Mucosa of rectum (tissue), 2 donors: ENCODE results near the gene FREM1.

Source experiments
- H3K27ac ChIP-seq, 2 donors: one replicate each; pipeline ENCODE4 v1.7.0; 2013; ENCODE audit warnings: inconsistent platforms in 2 of 2, low read depth in 2 of 2, low read length in 2 of 2
- H3K27me3 ChIP-seq, 2 donors: one replicate each; pipeline ENCODE4 v1.7.0; 2013; ENCODE audit warnings: low read length in 2 of 2; ENCODE audit not compliant: control insufficient read depth in 2 of 2, insufficient read depth in 2 of 2
- H3K36me3 ChIP-seq, 2 donors: one replicate each; pipeline ENCODE4 v1.7.0; 2013; ENCODE audit warnings: low read length in 2 of 2; ENCODE audit not compliant: control insufficient read depth in 2 of 2, insufficient read depth in 2 of 2
- H3K4me1 ChIP-seq, 2 donors: one replicate each; pipeline ENCODE4 v1.7.0; 2013; ENCODE audit warnings: low read length in 2 of 2, mild to moderate bottlenecking in 1 of 2; ENCODE audit not compliant: control insufficient read depth in 2 of 2, insufficient read depth in 2 of 2
- H3K4me3 ChIP-seq, 2 donors: one replicate each; pipeline ENCODE4 v1.7.0; 2013; ENCODE audit warnings: low read length in 2 of 2
- H3K9ac ChIP-seq, 2 donors: one replicate each; pipeline ENCODE4 v1.7.0; 2013; ENCODE audit warnings: low read length in 2 of 2, low read depth in 1 of 2, mild to moderate bottlenecking in 1 of 2
- H3K9me3 ChIP-seq, 2 donors: one replicate each; pipeline ENCODE4 v1.7.0; 2013; ENCODE audit warnings: low read length in 2 of 2; ENCODE audit not compliant: control insufficient read depth in 2 of 2
- donor health status: healthy.
- donor health status: Normal muscosa, but diverticular disease.

The FREM1 gene

GRCh38 chr9:14778565-14778964 is 131.7 kb downstream of the FREM1 start:
- no peak overlapping the region for H3K9ac ChIP-seq
- no peak overlapping the region for H3K4me3 ChIP-seq
- no peaks in the 10 kb centered on the region for H3K4me1 ChIP-seq
- no peaks in the 10 kb centered on the region for H3K27me3 ChIP-seq
- H3K9me3 ChIP-seq, result no peaks in the 10 kb centered on the region
- no peak overlapping the region for H3K27ac ChIP-seq
- no peaks in the 10 kb centered on the region for H3K36me3 ChIP-seq

GRCh38 chr9:14775917-14776316 is 134.3 kb downstream of the FREM1 start:
- no peak overlapping the region for H3K27ac ChIP-seq
- H3K36me3 ChIP-seq, result no peaks in the 10 kb centered on the region
- no peaks in the 10 kb centered on the region for H3K9me3 ChIP-seq
- no peaks in the 10 kb centered on the region for H3K27me3 ChIP-seq
- H3K4me1 ChIP-seq, result no peaks in the 10 kb centered on the region
- H3K4me3 ChIP-seq, result no peak overlapping the region
- no peak overlapping the region for H3K9ac ChIP-seq

GRCh38 chr9:14770592-14770991 is 139.6 kb downstream of the FREM1 start:
- Histone ChIP-seq H3K36me3 (no peaks in the 10 kb centered on the region), H3K4me3 (no peak overlapping the region), H3K4me1 (no peaks in the 10 kb centered on the region), H3K27me3 (no peaks in the 10 kb centered on the region), H3K9ac (no peak overlapping the region), H3K27ac (no peak overlapping the region), H3K9me3 (no peaks in the 10 kb centered on the region)

GRCh38 chr9:14769230-14769571 is 141.0 kb downstream of the FREM1 start:
- H3K9me3 ChIP-seq, result no peaks in the 10 kb centered on the region
- no peak overlapping the region for H3K27ac ChIP-seq
- no peak overlapping the region for H3K4me3 ChIP-seq
- no peaks in the 10 kb centered on the region for H3K4me1 ChIP-seq
- H3K27me3 ChIP-seq, result no peaks in the 10 kb centered on the region
- no peak overlapping the region for H3K9ac ChIP-seq
- no peaks in the 10 kb centered on the region for H3K36me3 ChIP-seq

- Histone ChIP-seq H3K27ac (no peak overlapping the region), H3K9ac (no peak overlapping the region), H3K36me3 (no peaks in the 10 kb centered on the region), H3K9me3 (no peaks in the 10 kb centered on the region), H3K27me3 (no peaks in the 10 kb centered on the region), H3K4me3 (no peak overlapping the region), H3K4me1 (no peaks in the 10 kb centered on the region)
These were observed 141.6 kb downstream of the FREM1 start for GRCh38 chr9:14768405-14769229.

- no peak overlapping the region for H3K27ac ChIP-seq
- no peak overlapping the region for H3K9ac ChIP-seq
- no peak overlapping the region for H3K4me3 ChIP-seq
- no peaks in the 10 kb centered on the region for H3K36me3 ChIP-seq
- no peaks in the 10 kb centered on the region for H3K9me3 ChIP-seq
- no peaks in the 10 kb centered on the region for H3K27me3 ChIP-seq
- H3K4me1 ChIP-seq, result no peaks in the 10 kb centered on the region
These were observed 143.9 kb downstream of the FREM1 start for GRCh38 chr9:14766299-14766698.

- Histone ChIP-seq H3K27me3 (no peaks in the 10 kb centered on the region), H3K9ac (no peak overlapping the region), H3K9me3 (no peaks in the 10 kb centered on the region), H3K4me3 (no peak overlapping the region), H3K4me1 (no peaks in the 10 kb centered on the region), H3K27ac (no peak overlapping the region), H3K36me3 (no peaks in the 10 kb centered on the region)
These were observed 148.6 kb downstream of the FREM1 start for GRCh38 chr9:14761584-14761983.

- no peak overlapping the region for H3K4me3 ChIP-seq
- no peaks in the 10 kb centered on the region for H3K4me1 ChIP-seq
- no peak overlapping the region for H3K27ac ChIP-seq
These were observed 150.2 kb downstream of the FREM1 start for GRCh38 chr9:14760060-14760459.

GRCh38 chr9:14756291-14756690 is 153.9 kb downstream of the FREM1 start:
- Histone ChIP-seq H3K27ac (no peak overlapping the region), H3K9me3 (no peaks in the 10 kb centered on the region), H3K9ac (no peak overlapping the region), H3K27me3 (no peaks in the 10 kb centered on the region), H3K4me3 (no peak overlapping the region), H3K36me3 (no peaks in the 10 kb centered on the region), H3K4me1 (no peaks in the 10 kb centered on the region)

More at GRCh38 chr9:14760060-14760459, 150.2 kb downstream of the FREM1 start:
- Histone ChIP-seq H3K9me3 (no peaks in the 10 kb centered on the region), H3K27me3 (no peaks in the 10 kb centered on the region), H3K9ac (no peak overlapping the region), H3K36me3 (no peaks in the 10 kb centered on the region)

- no peak overlapping the region for H3K27ac ChIP-seq
- no peak overlapping the region for H3K9ac ChIP-seq
- no peaks in the 10 kb centered on the region for H3K27me3 ChIP-seq
- H3K4me3 ChIP-seq, result no peak overlapping the region
- no peaks in the 10 kb centered on the region for H3K4me1 ChIP-seq
- H3K9me3 ChIP-seq, result no peaks in the 10 kb centered on the region
- H3K36me3 ChIP-seq, result no peaks in the 10 kb centered on the region
These were observed 157.4 kb downstream of the FREM1 start for GRCh38 chr9:14752871-14753270.
